Naive thymus-derived CD4-positive, alpha-beta T cell (primary cell): ENCODE measurements around the gene CD300C. TPM values are rescaled to one million over a fixed set of nuclear protein-coding genes. Genes with fewer than 3 reads are reported as not detected.

ENCODE experiments used
- ATAC-seq: fragments of 150-1000 bp; cut with Tn5 transposase; 2 replicates; pipeline ENCODE4 v1.10.0; 2021; ENCODE audit warnings: mild to moderate bottlenecking, moderate library complexity
- CTCF ChIA-PET: fragments of 350-600 bp; sonication (Branson Sonifier 250); formaldehyde crosslinking; loops from one replicate; lab custom pipeline; 2021; ENCODE audit warnings: antibody characterized with exemption; lab: Charles Lee
- POLR2A ChIA-PET: fragments of 350-600 bp; sonication (Branson Sonifier 250); formaldehyde crosslinking; loops from one replicate; lab custom pipeline; 2021; ENCODE audit warnings: antibody characterized with exemption, inconsistent platforms; lab: Charles Lee
- DNase-seq, 9 donors: peaks; one replicate each; pipeline versions ENCODE4 v3.0.0 to v3.0.0-alpha.2; 2020 to 2022; ENCODE audit warnings: mixed read lengths in 1 of 9
- H3K27ac ChIP-seq: one replicate; pipeline ENCODE4 v1.7.0; 2013; ENCODE audit warnings: mild to moderate bottlenecking, low read depth, low read length, moderate library complexity
- H3K27me3 ChIP-seq, 2 donors: one replicate each; pipeline ENCODE4 v1.7.0; 2013; ENCODE audit warnings: low read length in 2 of 2, mild to moderate bottlenecking in 2 of 2, moderate library complexity in 2 of 2; ENCODE audit not compliant: control insufficient read depth in 2 of 2, insufficient read depth in 2 of 2
- H3K36me3 ChIP-seq, 3 experiments: 1 replicate in 2 of 3; 2 replicates in 1 of 3; pipeline ENCODE4 v1.7.0; 2013; ENCODE audit warnings: low read length in 3 of 3, mild to moderate bottlenecking in 3 of 3, moderate library complexity in 1 of 3; ENCODE audit not compliant: insufficient read depth in 3 of 3, control insufficient read depth in 2 of 3
- H3K4me1 ChIP-seq, 2 donors: one replicate each; pipeline ENCODE4 v1.7.0; 2013; ENCODE audit warnings: low read length in 2 of 2, mild to moderate bottlenecking in 2 of 2, moderate library complexity in 1 of 2; ENCODE audit not compliant: control insufficient read depth in 2 of 2, insufficient read depth in 2 of 2
- H3K4me3 ChIP-seq: 2 replicates; pipeline ENCODE4 v1.7.0; 2013; ENCODE audit warnings: mild to moderate bottlenecking, low read length
- H3K9me3 ChIP-seq, 3 experiments: 1 replicate in 2 of 3; 2 replicates in 1 of 3; pipeline ENCODE4 v1.7.0; 2013; ENCODE audit warnings: low read length in 3 of 3; ENCODE audit not compliant: control insufficient read depth in 2 of 3
- H3K27ac Mint-ChIP-seq, 9 donors: one replicate each; pipeline ENCODE4 v1.8.0; 2020 to 2022; ENCODE audit warnings: mixed read lengths in 9 of 9, mild to moderate bottlenecking in 8 of 9, moderate library complexity in 5 of 9, inconsistent platforms in 2 of 9
- H3K27me3 Mint-ChIP-seq, 5 donors: one replicate each; pipeline ENCODE4 v1.8.0; 2021 to 2022; ENCODE audit warnings: mixed read lengths in 5 of 5, mild to moderate bottlenecking in 1 of 5
- H3K36me3 Mint-ChIP-seq, 5 donors: one replicate each; pipeline ENCODE4 v1.8.0; 2020 to 2022; ENCODE audit warnings: mixed read lengths in 5 of 5, mild to moderate bottlenecking in 3 of 5, inconsistent platforms in 1 of 5
- H3K4me1 Mint-ChIP-seq, 7 donors: one replicate each; pipeline ENCODE4 v1.8.0; 2020 to 2022; ENCODE audit warnings: mixed read lengths in 7 of 7, mild to moderate bottlenecking in 3 of 7, inconsistent platforms in 1 of 7
- H3K4me3 Mint-ChIP-seq, 10 donors: one replicate each; pipeline ENCODE4 v1.8.0; 2020 to 2022; ENCODE audit warnings: mild to moderate bottlenecking in 10 of 10, mixed read lengths in 10 of 10, moderate library complexity in 6 of 10, inconsistent platforms in 2 of 10
- H3K9me3 Mint-ChIP-seq, 11 donors: one replicate each; pipeline ENCODE4 v1.8.0; 2020 to 2022; ENCODE audit warnings: mixed read lengths in 11 of 11, mild to moderate bottlenecking in 4 of 11, inconsistent platforms in 1 of 11, moderate library complexity in 1 of 11
- intact Hi-C, 2 donors: fragments of 100-400 bp; cut with micrococcal nuclease; formaldehyde crosslinking; loops; one replicate each; pipeline ENCODE4 v1.15.1; 2023
- polyA plus RNA-seq, 2 donors: library from polyadenylated mRNA; unstranded; fragments of 300-500 nt; fragmentation: Illumina TruSeq; gene quantifications; one replicate each; pipeline ENCODE4 v1.2.3, GENCODE V29; 2021
- total RNA-seq, 6 experiments: library from RNA in 5 of 6; stranded (reverse) in 5 of 6; gene quantifications; 1 replicate in 5 of 6; 2 replicates in 1 of 6; pipeline ENCODE4 v1.2.3 and lab custom pipeline; 2021 to 2026

The CD300C gene
- total and polyA plus RNA-seq, 7 experiments from 2014 or later = 0.22 to 20.5 (median 0.58) TPM; not detected in 2

DNA sequence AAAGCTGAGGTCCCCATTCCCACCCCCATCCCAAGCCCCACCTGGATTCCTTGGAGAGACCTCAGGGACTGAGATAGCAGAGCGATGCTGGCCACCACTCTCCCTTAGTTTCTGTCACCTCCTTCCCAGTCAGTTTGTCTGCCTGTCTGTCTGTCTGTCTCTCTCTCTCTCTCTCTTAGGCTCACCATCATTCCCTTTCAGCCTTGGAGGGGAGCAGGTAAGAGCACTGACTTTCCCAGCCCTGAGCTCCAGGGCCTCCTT, 20.5 kb downstream of the CD300C start:
- peaks cover 0 to 7% (median 4%) of the 10 kb centered on the region in 11 donors for H3K9me3 Mint-ChIP-seq
- intact Hi-C loops = no loop called here
- CTCF ChIA-PET = interaction anchor here (0.7 to 1.4 kb wide), 2 partner anchors 69 to 157 kb away, joined by 3 read pairs; no protein-coding TSS in a partner anchor
- ATAC-seq = no peak
- H3K27me3 Mint-ChIP-seq = peaks cover 16 to 47% (median 26%) of the 10 kb centered on the region in 5 donors
- Histone ChIP-seq H3K4me1 (no peaks in the 10 kb centered on the region), H3K4me3 (no peak overlapping the region), H3K27me3 (no peaks in the 10 kb centered on the region), H3K36me3 (no peaks in the 10 kb centered on the region), H3K27ac (no peak overlapping the region), H3K9me3 (no peaks in the 10 kb centered on the region)
- POLR2A ChIA-PET = no interaction called here
- H3K27ac Mint-ChIP-seq = no peak overlapping the region
- H3K4me1 Mint-ChIP-seq = peaks cover 0 to 13% (median 0%) of the 10 kb centered on the region in 7 donors
- H3K4me3 Mint-ChIP-seq = no peak overlapping the region
- peaks cover 0 to 2% (median 0%) of the 10 kb centered on the region in 5 donors for H3K36me3 Mint-ChIP-seq
- DNase-seq = peak in 1 of 9 donors; percentile 7

DNA sequence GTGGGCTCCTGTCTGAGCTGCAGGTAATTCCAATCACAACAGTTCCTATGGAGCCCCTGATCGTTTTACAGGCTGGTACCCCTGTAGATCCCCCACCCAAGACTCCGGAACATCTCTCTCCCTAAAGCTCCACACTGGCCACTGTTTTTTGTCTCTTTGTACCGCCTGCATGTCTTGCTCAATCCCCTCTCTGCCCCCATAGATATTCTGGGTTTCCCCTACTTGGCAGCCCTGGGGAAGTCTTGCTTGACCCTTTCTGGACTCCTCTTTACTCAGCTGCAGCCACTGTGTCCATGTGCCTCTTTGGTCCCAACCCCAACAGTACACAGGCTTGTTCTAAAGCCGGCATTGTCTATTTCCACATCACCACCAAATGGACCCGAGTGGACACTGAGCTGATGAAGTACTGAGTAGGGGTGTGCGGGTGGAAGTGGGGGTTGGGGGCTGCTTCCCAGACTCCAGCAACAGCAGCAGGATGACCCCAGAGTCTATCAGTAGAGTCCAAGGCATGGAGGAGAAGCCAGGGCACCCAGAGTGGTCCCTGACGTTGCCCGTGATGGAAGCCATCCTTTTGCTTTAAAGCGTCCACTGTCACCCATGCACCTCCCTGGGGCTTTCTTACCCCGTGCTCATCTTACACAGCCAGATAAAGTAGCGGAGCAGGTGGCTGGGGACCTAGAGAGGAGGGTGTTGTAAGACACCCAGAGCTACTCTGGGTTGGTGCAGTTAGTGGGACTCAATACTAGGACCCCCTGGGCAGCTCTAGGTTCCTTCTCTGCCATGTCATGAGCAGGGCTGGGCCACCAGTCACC, 21.1 kb downstream of the CD300C start:
- peaks cover 16 to 43% (median 26%) of the 10 kb centered on the region in 5 donors for H3K27me3 Mint-ChIP-seq
- Histone ChIP-seq H3K9me3 (no peaks in the 10 kb centered on the region), H3K4me1 (no peaks in the 10 kb centered on the region), H3K36me3 (no peaks in the 10 kb centered on the region), H3K27ac (no peak overlapping the region), H3K4me3 (no peak overlapping the region), H3K27me3 (no peaks in the 10 kb centered on the region)
- peaks cover 0 to 10% (median 4%) of the 10 kb centered on the region in 11 donors for H3K9me3 Mint-ChIP-seq
- ChIA-PET CTCF (no interaction called here), POLR2A (no interaction called here)
- peaks cover 0 to 3% (median 0%) of the 10 kb centered on the region in 5 donors for H3K36me3 Mint-ChIP-seq
- no peak for ATAC-seq
- H3K4me1 Mint-ChIP-seq = peaks cover 0 to 13% (median 0%) of the 10 kb centered on the region in 7 donors
- intact Hi-C loops = no loop called here
- DNase-seq = peak in 1 of 9 donors; percentile 6
- no peak overlapping the region for H3K4me3 Mint-ChIP-seq
- no peak overlapping the region for H3K27ac Mint-ChIP-seq

DNA sequence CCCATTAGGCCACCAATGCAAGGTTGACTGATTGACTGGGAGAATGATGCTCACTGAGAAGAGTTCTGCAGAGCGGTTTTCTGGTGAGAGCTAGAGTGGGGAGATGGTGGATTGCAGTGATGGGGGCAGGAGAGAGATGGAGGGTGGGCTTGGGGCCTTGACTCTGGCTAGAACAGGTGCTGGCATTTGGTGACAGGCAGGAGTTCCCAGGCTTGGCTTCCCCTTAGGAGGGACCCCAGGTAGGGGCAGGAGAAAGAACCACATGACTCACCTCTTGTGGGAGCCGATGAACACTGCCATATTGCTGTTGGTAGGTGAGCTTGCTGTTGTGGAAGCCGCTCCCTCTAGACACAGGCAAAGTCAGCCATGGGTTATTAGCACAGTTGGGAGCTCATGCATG, 22.6 kb downstream of the CD300C start:
- H3K27me3 ChIP-seq = no peaks in the 10 kb centered on the region
- no peak overlapping the region for H3K27ac ChIP-seq
- H3K36me3 ChIP-seq = no peaks in the 10 kb centered on the region
- H3K9me3 ChIP-seq = no peaks in the 10 kb centered on the region
- H3K4me3 Mint-ChIP-seq = no peak overlapping the region
- ChIA-PET CTCF (no interaction called here), POLR2A (no interaction called here)
- peaks cover 0 to 18% (median 9%) of the 10 kb centered on the region in 11 donors for H3K9me3 Mint-ChIP-seq
- DNase-seq (no peak), ATAC-seq (no peak)
- peaks cover 0 to 5% (median 3%) of the 10 kb centered on the region in 5 donors for H3K36me3 Mint-ChIP-seq
- H3K27ac Mint-ChIP-seq = no peak overlapping the region
- peaks cover 0 to 13% (median 0%) of the 10 kb centered on the region in 7 donors for H3K4me1 Mint-ChIP-seq
- no peak overlapping the region for H3K4me3 ChIP-seq
- H3K4me1 ChIP-seq = no peaks in the 10 kb centered on the region
- intact Hi-C loops = no loop called here
- peaks cover 14 to 44% (median 30%) of the 10 kb centered on the region in 5 donors for H3K27me3 Mint-ChIP-seq

DNA sequence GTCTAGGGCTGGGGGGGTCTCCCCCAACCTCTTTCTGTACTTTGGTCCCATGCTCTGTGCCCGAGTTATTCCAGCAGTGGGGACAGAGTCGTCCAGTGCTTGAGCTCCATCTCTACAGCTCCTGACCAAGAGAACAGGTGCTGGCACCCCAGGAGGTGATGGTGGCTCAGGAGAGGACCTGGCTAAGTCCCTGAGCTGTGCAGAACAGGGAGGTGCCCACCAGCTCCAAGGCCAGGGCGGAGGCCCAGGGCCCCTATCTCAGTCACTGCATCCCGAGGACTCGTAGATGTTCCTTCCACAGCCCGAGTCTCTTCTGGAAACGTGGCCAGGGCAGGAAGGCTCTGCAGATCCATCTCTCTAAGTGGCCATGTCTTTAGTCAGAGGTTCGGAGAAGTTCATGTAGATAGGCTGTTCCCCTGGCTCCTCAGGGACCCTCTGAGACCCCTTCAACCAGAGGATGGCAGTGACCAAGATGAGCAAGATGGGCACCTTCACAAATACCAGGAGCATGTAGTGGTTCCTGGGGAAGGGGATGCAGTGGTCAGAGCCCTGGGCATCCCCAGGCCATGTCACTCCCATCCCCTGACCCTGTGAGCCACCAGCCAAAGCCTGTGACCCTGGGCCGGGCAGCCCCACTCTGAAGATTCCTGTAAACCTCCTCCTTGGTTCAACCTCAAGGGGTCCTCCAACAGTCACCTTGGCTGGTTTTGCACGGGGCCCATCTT, 23.4 kb downstream of the CD300C start:
- H3K4me1 ChIP-seq = no peaks in the 10 kb centered on the region
- H3K36me3 ChIP-seq = no peaks in the 10 kb centered on the region
- H3K36me3 Mint-ChIP-seq = peaks cover 0 to 8% (median 5%) of the 10 kb centered on the region in 5 donors
- H3K27me3 ChIP-seq = no peaks in the 10 kb centered on the region
- no peak for ATAC-seq
- ChIA-PET POLR2A (no interaction called here), CTCF (no interaction called here)
- DNase-seq = peak in 1 of 9 donors; percentile 8
- H3K4me1 Mint-ChIP-seq = peaks cover 0 to 13% (median 0%) of the 10 kb centered on the region in 7 donors
- no peak overlapping the region for H3K27ac ChIP-seq
- H3K9me3 Mint-ChIP-seq = peaks cover 3 to 26% (median 12%) of the 10 kb centered on the region in 11 donors
- no peak overlapping the region for H3K4me3 Mint-ChIP-seq
- no peaks in the 10 kb centered on the region for H3K9me3 ChIP-seq
- H3K27ac Mint-ChIP-seq = no peak overlapping the region
- no peak overlapping the region for H3K4me3 ChIP-seq
- intact Hi-C loops = no loop called here
- H3K27me3 Mint-ChIP-seq = peaks cover 17 to 48% (median 32%) of the 10 kb centered on the region in 5 donors

DNA sequence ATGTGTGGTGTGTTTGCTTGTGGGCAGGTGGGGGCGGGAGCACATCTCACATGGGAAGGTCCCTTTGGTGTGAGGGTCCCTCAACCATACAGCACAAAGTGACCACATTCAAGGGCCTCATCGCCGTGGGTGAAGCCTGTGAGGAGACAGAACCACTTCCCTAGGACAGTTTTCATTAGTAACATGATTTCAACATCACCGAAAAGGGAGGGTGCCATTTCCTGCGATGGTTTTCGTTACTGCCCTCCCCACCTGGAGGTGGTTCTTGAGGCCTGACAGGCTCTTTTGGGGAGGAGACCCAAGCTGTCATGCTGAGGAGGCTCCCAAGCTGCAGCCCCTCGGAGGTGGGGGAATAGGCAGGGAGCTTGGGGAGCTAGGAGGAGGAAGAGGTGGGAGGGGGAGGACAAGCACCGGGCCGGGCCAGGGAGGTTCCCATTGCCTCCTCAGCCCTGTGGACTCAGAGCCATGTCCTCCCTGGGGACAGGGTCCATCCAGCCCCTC, 24.2 kb downstream of the CD300C start:
- CTCF ChIA-PET = no interaction called here
- Histone ChIP-seq H3K27ac (no peak overlapping the region), H3K36me3 (no peaks in the 10 kb centered on the region), H3K9me3 (no peaks in the 10 kb centered on the region), H3K4me1 (no peaks in the 10 kb centered on the region), H3K27me3 (no peaks in the 10 kb centered on the region), H3K4me3 (no peak overlapping the region)
- Mint-ChIP-seq H3K9me3 (peaks cover 3 to 34% (median 14%) of the 10 kb centered on the region in 11 donors), H3K4me1 (peaks cover 0 to 13% (median 0%) of the 10 kb centered on the region in 7 donors), H3K27ac (no peak overlapping the region), H3K4me3 (no peak overlapping the region), H3K27me3 (peaks cover 21 to 53% (median 32%) of the 10 kb centered on the region in 5 donors), H3K36me3 (peaks cover 0 to 9% (median 5%) of the 10 kb centered on the region in 5 donors)
- DNase-seq (peak in 1 of 9 donors; percentile 22), ATAC-seq (peak; percentile 64)
- POLR2A ChIA-PET = no interaction called here
- intact Hi-C loops = no loop called here

DNA sequence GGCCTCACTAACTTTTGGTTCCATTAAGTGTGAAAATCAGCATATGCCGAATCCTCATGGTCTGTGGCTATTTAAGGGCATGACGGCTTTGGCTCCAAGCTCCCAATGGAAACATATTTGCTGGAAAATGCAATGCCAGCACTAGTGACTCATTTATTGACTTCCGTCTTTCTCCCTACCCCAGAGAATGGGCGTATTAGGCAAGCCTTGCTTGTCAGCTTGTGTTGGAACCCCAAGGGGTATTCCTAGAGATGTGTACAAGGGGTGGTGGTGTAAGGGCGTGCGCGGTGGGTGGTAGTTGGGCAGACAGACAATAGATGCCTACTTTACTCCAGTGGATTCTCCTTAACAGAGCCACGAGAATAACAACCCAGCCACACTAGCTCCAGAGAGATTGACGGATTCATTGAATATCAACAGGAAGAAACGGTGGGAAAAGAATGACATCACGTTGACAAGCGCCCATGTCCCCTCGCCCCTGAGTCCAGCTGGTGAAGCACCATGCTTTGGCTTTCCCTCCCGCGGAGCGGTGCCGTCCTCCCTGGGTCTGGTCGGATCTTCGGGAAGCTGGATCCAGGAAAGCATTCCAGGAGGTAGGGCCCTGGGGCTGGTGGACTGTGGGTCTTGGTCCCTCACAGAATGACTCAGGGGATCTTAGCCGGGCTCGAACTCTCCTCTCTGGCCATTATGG, 25.0 kb downstream of the CD300C start:
- no peak overlapping the region for H3K27ac ChIP-seq
- CTCF ChIA-PET = no interaction called here
- H3K36me3 Mint-ChIP-seq = peaks cover 0 to 9% (median 5%) of the 10 kb centered on the region in 5 donors
- H3K4me3 Mint-ChIP-seq = peak overlapping the region in 1 of 10 donors; percentile 7
- DNase-seq (peak in 1 of 9 donors; percentile 19), ATAC-seq (peak; percentile 67)
- H3K9me3 ChIP-seq = no peaks in the 10 kb centered on the region
- no peak overlapping the region for H3K27ac Mint-ChIP-seq
- POLR2A ChIA-PET = no interaction called here
- H3K27me3 Mint-ChIP-seq = peaks cover 21 to 50% (median 32%) of the 10 kb centered on the region in 5 donors
- H3K27me3 ChIP-seq = no peaks in the 10 kb centered on the region
- intact Hi-C loops = no loop called here
- peaks cover 0 to 13% (median 0%) of the 10 kb centered on the region in 7 donors for H3K4me1 Mint-ChIP-seq
- peaks cover 3 to 34% (median 14%) of the 10 kb centered on the region in 11 donors for H3K9me3 Mint-ChIP-seq
- H3K36me3 ChIP-seq = no peaks in the 10 kb centered on the region
- H3K4me1 ChIP-seq = no peaks in the 10 kb centered on the region
- H3K4me3 ChIP-seq = no peak overlapping the region
